GM18502 (cell line): ENCODE data around the gene SPRR1B.
"Not testable (repeated sequence)": the region's sequence is repeated elsewhere in the genome, so short reads cannot be mapped to it uniquely, and the experiment has no call there.

Source experiments
- ATAC-seq: cut with Tn5 transposase; IDR thresholded peaks from one replicate; pipeline ENCODE4 v1.9.1; 2021; ENCODE audit warnings: mild to moderate bottlenecking; ENCODE audit not compliant: unreplicated experiment, poor library complexity

SPRR1B gene

DNA sequence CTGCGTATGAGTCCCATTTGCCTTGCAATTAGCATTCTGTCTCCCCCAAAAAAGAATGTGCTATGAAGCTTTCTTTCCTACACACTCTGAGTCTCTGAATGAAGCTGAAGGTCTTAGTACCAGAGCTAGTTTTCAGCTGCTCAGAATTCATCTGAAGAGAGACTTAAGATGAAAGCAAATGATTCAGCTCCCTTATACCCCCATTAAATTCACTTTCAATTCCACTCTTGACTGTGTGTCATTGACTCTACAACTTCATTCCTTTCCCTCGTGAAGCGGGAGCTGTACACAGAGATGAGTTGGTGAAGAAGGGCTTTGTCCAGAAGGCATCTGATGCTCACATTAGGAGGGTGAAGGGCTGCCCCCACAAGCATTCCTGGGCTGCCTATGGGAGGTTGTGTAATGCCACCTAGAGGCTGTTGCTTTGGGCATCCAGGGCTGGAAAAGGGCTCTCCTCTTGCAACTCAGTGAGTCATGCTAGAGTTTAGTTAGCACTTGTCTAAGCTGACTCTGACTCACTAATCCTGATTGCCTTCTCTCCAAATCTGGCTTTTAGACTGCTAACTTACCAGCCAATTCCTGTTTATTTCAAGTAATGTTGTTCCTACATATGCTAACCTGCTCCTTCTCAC lies 1.8 kb downstream of the SPRR1B start:
- ATAC-seq = no peak

DNA sequence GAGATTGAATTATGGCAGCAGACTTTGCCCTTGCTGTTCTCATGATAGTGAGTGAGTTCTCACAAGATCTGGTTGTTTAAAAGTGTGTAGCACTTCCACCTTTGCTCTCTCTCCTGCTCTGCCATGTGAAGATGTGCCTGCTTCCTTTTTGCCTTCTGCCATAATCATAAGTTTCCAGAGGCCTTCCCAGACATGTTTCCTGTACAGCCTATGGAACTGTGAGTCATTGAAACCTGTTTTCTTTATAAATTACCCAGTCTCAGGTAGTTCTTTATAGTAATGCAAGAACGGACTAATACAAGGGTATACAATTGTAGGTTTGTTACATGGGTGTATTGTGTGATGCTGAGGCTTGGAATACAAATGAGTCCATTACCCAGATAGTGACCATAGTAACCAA lies 4.2 kb downstream of the SPRR1B start:
- no peak for ATAC-seq

DNA sequence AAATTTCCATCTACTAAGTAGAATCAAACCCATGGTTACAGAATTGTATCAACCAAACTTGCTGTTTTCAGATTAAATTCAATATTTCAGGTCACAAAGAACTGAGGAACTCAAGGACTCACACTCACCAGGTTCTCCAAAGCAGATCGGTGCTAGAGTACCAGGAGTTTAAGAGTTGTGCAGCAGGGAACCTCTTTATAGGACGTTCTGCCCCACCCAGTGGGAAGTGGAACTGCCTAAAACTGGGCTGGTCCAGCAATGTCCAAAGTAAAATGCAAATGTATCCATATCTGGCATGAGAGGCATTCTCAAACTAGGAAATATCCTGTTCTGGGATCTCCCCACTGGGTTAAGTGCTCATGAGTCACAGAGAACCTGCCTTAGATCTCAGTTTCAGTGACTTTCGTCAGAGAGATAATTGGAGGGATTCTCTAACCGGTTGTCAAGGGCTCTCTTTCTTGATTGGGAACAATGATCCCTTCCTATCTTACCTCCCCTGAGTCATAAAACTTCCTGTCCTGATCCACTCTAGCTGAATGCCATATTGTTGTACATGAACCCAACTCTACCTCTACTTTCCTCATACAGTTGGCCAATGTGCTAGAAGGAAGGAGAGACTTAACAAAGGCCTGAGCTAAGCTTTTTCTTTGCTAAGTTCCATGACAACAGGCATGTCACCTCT lies 10.1 kb downstream of the SPRR1B start, which contains the start of gene SPRR2D:
SPRR2D (minus strand) TSS at position 171 of the 682 bp plus-strand sequence. CDS start 774 bp downstream, outside the sequence.
- no peak for ATAC-seq

DNA sequence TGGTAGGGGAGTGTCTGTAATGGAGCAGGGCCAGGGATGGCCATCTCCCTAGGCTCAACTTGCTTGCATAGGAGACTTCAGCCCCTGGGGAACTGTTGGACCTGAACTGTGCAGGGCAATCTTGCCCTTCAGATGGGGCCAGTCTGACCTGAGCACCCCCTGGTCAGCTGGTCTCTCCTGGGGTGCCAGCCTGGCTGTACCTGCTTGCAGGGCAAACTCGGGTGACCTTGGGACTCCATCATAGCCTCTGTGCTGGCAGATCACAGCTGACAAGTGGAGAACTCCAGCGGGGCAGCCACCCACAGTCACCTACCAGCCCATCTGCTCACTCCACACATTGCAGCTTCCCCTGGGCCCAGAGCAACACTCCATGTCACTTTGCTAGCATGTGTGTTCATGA lies 18.2 kb downstream of the SPRR1B start:
- ATAC-seq = no peak

DNA sequence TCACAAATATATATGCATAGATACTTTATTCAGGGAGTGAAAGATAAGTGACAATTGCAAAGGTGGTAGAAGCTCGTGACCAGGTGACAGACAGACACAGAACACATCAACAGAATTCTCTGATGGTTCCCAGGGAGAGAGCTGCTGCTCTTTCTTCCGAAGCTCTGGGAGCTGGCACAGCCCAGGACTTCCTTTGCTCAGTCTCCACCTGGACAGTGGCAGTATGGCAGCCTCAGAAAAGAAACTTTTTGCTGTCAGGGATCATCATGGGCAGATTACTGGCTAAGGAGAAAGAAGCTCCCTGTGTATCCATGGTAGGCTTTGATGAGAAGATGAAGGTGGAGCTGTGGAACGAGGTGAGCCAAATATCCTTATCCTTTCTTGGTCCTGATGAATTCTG lies 25.1 kb downstream of the SPRR1B start:
- not testable (repeated sequence) for ATAC-seq

DNA sequence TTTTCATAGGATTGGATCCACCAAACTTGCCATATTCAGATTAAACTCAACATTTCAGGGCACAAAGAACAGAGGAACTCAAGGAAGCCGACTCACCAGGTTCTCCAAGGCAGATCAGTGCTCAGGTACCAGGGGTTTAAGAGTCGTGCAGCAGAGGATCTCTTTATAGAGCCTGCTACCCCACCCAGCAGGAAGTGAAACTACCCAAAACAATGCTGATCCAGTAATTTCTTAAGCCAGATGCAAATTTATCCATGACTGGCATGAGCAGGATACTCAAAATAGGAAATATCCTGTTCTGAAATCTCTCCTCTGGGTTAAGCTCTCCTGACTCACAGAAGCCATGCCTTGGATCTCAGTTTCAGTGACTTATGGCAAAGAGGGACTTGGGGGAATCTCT lies 26.4 kb downstream of the SPRR1B start, which contains the start of gene SPRR2A:
SPRR2A (minus strand) TSS at position 138 of the 400 bp plus-strand sequence. CDS start 777 bp downstream, outside the sequence.
- no peak for ATAC-seq

DNA sequence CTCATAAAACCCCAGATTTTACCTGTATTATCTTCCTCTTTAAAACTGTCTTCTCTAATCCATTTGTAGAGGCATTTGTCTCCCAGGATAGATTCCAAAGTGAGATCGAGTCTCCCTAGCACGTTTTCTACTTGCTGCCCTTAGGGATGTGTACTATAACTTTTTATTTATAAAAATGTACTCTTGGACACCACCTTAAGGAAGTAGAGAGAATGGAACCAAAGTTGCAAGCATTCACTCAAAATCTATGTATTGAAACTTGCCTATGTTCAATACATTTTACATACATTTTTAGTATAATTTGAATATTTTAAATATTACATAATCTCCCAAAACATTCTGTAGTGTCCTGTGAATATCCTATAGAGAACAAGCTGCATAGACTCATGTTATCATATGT lies 27.2 kb downstream of the SPRR1B start:
- ATAC-seq = no peak

DNA sequence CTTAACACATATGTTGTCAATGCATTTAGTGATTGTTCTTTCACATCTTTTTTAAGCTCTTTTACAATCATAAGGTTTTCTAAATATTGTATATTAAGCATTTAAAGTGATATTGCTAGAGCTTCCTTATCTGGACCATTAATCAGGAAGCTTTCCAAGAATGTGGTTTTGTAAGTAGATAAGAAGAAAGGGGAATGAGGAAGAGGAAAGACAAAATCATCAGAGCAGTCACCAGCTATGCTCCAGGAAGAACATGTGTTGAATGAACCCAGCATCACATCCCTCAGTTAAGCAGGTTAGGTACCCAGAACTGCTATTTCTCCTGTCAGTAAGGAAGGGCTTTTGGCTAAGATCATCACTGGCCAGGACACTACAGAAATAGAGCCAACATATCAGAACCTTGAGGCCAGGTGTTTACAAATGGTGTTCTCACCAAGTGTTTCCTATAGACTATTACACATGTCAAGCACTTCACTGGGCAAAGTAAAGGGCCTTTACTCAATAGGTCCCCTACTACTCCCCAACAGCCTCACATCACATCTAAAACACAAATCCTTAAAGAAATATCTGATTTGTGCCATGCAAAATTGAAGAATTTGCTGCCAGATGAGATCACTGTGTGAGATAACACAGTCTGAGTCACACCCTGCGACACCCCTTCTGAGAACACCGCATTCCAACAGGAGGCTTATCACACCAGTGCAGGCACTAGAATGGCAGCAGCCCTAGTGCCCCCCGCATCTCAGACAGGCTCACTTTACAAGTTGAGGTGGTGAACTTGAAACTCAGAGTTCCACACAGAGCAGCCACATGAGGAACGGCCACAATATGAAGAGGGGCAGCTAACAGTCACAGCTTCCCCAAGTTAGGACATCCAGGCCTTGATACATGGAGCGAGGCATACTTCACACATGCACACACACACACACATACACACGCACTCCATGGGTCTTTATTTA lies 28.1 kb downstream of the SPRR1B start:
- no peak for ATAC-seq

DNA sequence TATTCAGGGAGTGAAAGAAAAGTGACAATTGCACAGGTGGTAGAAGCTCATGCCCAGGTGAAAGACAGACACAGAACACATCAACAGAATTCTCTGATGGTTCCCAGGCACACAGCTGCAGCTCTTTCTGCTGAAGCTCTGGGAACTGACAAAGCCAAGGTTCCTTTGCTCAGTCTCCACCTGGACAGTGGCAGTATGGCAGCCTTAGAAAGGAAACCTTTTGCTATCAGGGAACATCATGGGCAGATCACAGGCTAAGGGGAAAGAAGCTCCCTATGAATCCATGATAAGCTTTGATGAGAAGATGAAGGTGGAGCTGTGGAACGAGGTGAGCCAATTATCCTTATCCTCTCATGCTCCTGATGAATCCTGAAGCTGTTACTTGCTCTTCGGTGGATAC lies 39.2 kb downstream of the SPRR1B start:
- ATAC-seq = no peak

DNA sequence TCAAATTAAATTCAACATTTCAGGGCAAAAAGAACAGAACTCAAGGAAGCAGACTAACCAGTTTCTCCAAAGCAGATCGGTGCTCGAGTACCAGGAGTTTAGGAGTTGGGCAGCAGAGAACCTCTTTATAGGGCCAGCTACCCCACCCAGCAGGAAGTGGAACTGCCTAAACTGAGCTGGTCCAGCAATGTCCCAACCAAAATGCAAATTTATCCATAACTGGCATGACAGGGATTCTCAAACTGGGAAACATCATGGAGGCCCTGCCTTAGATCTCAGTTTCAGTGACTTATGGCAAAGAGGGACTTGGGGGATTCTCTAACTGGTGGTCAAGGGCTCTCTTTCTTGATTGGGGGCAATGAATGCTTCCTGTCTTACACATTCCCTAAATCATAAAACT lies 40.5 kb downstream of the SPRR1B start, which contains the start of gene SPRR2B:
SPRR2B (minus strand) TSS at position 101 of the 400 bp plus-strand sequence. CDS start 772 bp downstream, outside the sequence.
- ATAC-seq = no peak

DNA sequence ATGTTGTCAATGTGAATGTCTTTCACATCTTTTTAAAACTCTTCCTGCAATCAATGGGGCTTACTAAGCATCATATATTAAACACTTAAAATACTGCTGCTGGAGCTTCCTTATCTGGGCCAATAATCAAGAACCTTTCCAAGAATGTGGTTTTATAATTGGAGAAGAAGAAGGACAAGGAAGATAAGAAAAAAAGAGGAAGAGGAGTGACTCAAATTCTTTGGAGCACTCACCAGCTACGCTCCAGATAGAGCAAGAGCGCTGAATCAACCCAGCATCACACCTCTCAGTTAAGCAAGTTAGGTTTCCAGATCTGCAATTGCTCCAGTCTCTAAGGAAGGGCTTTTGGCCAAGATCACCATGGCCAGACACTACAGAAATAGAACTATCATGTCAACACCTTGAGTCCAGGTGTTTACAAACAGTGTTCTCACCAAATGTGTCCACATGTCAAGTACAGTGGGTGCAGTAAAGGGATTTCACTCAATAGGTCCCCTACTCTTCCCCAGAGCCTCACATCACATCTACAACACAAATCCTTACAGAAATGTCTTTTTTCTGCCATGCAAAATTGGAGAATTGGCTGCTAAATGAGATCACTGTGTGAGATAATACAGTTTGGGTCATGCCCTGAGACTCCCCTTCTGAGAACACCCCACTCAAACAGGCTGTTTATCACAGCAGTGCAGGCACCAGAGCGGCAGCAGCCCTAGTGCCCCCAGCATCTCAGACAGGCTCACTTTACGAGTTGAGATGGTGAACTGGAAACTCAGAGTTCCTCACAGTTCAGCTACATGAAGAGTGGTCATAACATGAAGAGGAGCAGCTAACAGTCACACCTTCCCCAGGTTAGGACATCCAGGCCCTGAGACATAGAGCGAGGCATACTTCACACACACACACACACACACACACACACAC lies 42.1 kb downstream of the SPRR1B start:
- ATAC-seq = no peak

DNA sequence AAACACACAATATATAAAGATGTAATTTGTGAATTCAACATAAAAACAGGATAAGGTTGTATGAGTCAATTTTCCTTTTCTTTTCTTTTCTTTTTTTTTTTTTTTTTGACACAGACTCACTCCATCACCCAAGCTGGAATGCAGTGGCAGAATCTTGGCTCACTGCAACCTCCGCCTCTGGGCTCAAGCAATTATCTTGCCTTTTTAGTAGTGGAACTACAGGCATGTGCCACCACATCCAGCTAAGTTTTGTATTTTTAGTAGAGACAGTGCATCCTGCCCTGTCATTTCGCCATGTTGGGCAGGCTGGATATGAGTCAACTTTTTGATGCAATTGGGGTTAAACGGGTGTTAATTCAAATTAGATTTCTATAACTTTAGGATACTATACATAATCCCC lies 50.7 kb downstream of the SPRR1B start:
- ATAC-seq = no peak
